ENCODE data around the gene NEO1. TPM values are rescaled to one million over a fixed set of nuclear protein-coding genes. Genes with fewer than 3 reads are reported as not detected.

The NEO1 gene
- polyA plus RNA-seq, 1 donor from 2014 or later, result 57.0 TPM

GRCh38 chr15:73017987-73018386, 34.3 kb upstream of the NEO1 start:
- H3K27me3 ChIP-seq (ENCODE audit: insufficient read depth, low read depth, low read length), result no peaks in the 10 kb centered on the region
- no peaks in the 10 kb centered on the region for H3K9me2 ChIP-seq (ENCODE audit: insufficient read depth, low read length)
- no peaks in the 10 kb centered on the region for H3F3A ChIP-seq (ENCODE audit: insufficient read depth, low read length, poor library complexity, severe bottlenecking)
- no peak overlapping the region for H3K9ac ChIP-seq (ENCODE audit: low read length)
- H3K9me3 ChIP-seq (ENCODE audit: low read length), result no peaks in the 10 kb centered on the region
- no peaks in the 10 kb centered on the region for H3K79me2 ChIP-seq (replicated peaks; ENCODE audit: insufficient read depth, low read length)
- no peak overlapping the region for H2AFZ ChIP-seq (ENCODE audit: low read depth, low read length)
- no peak overlapping the region for H3K27ac ChIP-seq (ENCODE audit: low read length)
- no peaks in the 10 kb centered on the region for H4K20me1 ChIP-seq (ENCODE audit: insufficient read depth)
- H3K4me3 ChIP-seq (ENCODE audit: low read length), result no peak overlapping the region
- no peak overlapping the region for H3K4me2 ChIP-seq (ENCODE audit: low read length)
- H3K36me3 ChIP-seq (ENCODE audit: insufficient read depth, low read length), result no peaks in the 10 kb centered on the region
- no peak for TF ChIP-seq EZH2 (IDR thresholded peaks at IDR 0.05; ENCODE audit: borderline replicate concordance, insufficient read depth, low read length, poor library complexity, severe bottlenecking)
- TF ChIP-seq, protein P1, sequence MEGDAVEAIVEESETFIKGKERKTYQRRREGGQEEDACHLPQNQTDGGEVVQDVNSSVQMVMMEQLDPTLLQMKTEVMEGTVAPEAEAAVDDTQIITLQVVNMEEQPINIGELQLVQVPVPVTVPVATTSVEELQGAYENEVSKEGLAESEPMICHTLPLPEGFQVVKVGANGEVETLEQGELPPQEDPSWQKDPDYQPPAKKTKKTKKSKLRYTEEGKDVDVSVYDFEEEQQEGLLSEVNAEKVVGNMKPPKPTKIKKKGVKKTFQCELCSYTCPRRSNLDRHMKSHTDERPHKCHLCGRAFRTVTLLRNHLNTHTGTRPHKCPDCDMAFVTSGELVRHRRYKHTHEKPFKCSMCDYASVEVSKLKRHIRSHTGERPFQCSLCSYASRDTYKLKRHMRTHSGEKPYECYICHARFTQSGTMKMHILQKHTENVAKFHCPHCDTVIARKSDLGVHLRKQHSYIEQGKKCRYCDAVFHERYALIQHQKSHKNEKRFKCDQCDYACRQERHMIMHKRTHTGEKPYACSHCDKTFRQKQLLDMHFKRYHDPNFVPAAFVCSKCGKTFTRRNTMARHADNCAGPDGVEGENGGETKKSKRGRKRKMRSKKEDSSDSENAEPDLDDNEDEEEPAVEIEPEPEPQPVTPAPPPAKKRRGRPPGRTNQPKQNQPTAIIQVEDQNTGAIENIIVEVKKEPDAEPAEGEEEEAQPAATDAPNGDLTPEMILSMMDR (IDR thresholded peaks at IDR 0.05; ENCODE audit: poor library complexity, severe bottlenecking), result no peak
- TF ChIP-seq, protein P2, sequence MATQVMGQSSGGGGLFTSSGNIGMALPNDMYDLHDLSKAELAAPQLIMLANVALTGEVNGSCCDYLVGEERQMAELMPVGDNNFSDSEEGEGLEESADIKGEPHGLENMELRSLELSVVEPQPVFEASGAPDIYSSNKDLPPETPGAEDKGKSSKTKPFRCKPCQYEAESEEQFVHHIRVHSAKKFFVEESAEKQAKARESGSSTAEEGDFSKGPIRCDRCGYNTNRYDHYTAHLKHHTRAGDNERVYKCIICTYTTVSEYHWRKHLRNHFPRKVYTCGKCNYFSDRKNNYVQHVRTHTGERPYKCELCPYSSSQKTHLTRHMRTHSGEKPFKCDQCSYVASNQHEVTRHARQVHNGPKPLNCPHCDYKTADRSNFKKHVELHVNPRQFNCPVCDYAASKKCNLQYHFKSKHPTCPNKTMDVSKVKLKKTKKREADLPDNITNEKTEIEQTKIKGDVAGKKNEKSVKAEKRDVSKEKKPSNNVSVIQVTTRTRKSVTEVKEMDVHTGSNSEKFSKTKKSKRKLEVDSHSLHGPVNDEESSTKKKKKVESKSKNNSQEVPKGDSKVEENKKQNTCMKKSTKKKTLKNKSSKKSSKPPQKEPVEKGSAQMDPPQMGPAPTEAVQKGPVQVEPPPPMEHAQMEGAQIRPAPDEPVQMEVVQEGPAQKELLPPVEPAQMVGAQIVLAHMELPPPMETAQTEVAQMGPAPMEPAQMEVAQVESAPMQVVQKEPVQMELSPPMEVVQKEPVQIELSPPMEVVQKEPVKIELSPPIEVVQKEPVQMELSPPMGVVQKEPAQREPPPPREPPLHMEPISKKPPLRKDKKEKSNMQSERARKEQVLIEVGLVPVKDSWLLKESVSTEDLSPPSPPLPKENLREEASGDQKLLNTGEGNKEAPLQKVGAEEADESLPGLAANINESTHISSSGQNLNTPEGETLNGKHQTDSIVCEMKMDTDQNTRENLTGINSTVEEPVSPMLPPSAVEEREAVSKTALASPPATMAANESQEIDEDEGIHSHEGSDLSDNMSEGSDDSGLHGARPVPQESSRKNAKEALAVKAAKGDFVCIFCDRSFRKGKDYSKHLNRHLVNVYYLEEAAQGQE (IDR thresholded peaks at IDR 0.05; ENCODE audit: borderline replicate concordance), result no peak
- no peak for TF ChIP-seq SMC3 (conservative IDR thresholded peaks at IDR 0.05; ENCODE audit: poor library complexity)
- TF ChIP-seq RAD21 (conservative IDR thresholded peaks at IDR 0.05), result no peak
- no peak for TF ChIP-seq POLR2AphosphoS5 (IDR thresholded peaks at IDR 0.05)

GRCh38 chr15:73019154-73019553, 33.1 kb upstream of the NEO1 start:
- Histone ChIP-seq H3K36me3 (ENCODE audit: insufficient read depth, low read length) (no peaks in the 10 kb centered on the region), H3K9me2 (ENCODE audit: insufficient read depth, low read length) (no peaks in the 10 kb centered on the region), H3K27ac (ENCODE audit: low read length) (peak overlapping the region; percentile 90), H2AFZ (ENCODE audit: low read depth, low read length) (no peak overlapping the region), H4K20me1 (ENCODE audit: insufficient read depth) (no peaks in the 10 kb centered on the region), H3K79me2 (replicated peaks; ENCODE audit: insufficient read depth, low read length) (no peaks in the 10 kb centered on the region), H3K27me3 (ENCODE audit: insufficient read depth, low read depth, low read length) (no peaks in the 10 kb centered on the region), H3K9ac (ENCODE audit: low read length) (no peak overlapping the region), H3K4me2 (ENCODE audit: low read length) (no peak overlapping the region), H3K4me3 (ENCODE audit: low read length) (no peak overlapping the region), H3F3A (ENCODE audit: insufficient read depth, low read length, poor library complexity, severe bottlenecking) (no peaks in the 10 kb centered on the region), H3K9me3 (ENCODE audit: low read length) (no peaks in the 10 kb centered on the region)
- TF ChIP-seq MXI1 (conservative IDR thresholded peaks at IDR 0.05; ENCODE audit: poor library complexity, severe bottlenecking), result no peak
- TF ChIP-seq, protein P1 (IDR thresholded peaks at IDR 0.05; ENCODE audit: poor library complexity, severe bottlenecking), result no peak
- TF ChIP-seq EP300 (conservative IDR thresholded peaks at IDR 0.05; ENCODE audit: poor library complexity, severe bottlenecking), result no peak
- TF ChIP-seq RAD21 (conservative IDR thresholded peaks at IDR 0.05), result no peak
- no peak for TF ChIP-seq EZH2 (IDR thresholded peaks at IDR 0.05; ENCODE audit: borderline replicate concordance, insufficient read depth, low read length, poor library complexity, severe bottlenecking)
- TF ChIP-seq POLR2AphosphoS5 (IDR thresholded peaks at IDR 0.05), result no peak
- TF ChIP-seq SMC3 (conservative IDR thresholded peaks at IDR 0.05; ENCODE audit: poor library complexity), result no peak
- no peak for TF ChIP-seq TAF1 (IDR thresholded peaks at IDR 0.05; ENCODE audit: low read depth)
- TF ChIP-seq, protein P2 (IDR thresholded peaks at IDR 0.05; ENCODE audit: borderline replicate concordance), result no peak

Measured in neural cell (in vitro differentiated cells).